IPS-20b (cell line): ENCODE measurements around the gene PNPLA7.
A peak's percentile ranks its signal among the peaks of the same experiment; 100 is the strongest.

Experiments
- H3K27ac ChIP-seq: one replicate; pipeline ENCODE4 v1.5.1; 2013; ENCODE audit warnings: low read length
- H3K27me3 ChIP-seq: 2 replicates; pipeline ENCODE4 v1.6.1; 2013; ENCODE audit warnings: mild to moderate bottlenecking, low read length, inconsistent platforms; ENCODE audit not compliant: insufficient read depth
- H3K36me3 ChIP-seq: 2 replicates; pipeline ENCODE4 v1.6.1; 2013; ENCODE audit warnings: low read depth, mild to moderate bottlenecking, inconsistent platforms, low read length, moderate library complexity; ENCODE audit not compliant: insufficient read depth
- H3K4me1 ChIP-seq: 2 replicates; pipeline ENCODE4 v1.6.1; 2013; ENCODE audit warnings: mild to moderate bottlenecking, control low read depth, inconsistent platforms, low read length, moderate library complexity; ENCODE audit not compliant: insufficient read depth
- H3K4me3 ChIP-seq: 2 replicates; pipeline ENCODE4 v1.5.1; 2013; ENCODE audit warnings: mild to moderate bottlenecking, low read length, inconsistent platforms
- H3K9ac ChIP-seq: 2 replicates; pipeline ENCODE4 v1.6.1; 2013; ENCODE audit warnings: low read depth, mild to moderate bottlenecking, inconsistent platforms, low read length, moderate library complexity
- H3K9me3 ChIP-seq: 2 replicates; pipeline ENCODE4 v1.6.1; 2013; ENCODE audit warnings: mild to moderate bottlenecking, low read depth, low read length, inconsistent platforms; ENCODE audit not compliant: insufficient read depth

The PNPLA7 gene

DNA sequence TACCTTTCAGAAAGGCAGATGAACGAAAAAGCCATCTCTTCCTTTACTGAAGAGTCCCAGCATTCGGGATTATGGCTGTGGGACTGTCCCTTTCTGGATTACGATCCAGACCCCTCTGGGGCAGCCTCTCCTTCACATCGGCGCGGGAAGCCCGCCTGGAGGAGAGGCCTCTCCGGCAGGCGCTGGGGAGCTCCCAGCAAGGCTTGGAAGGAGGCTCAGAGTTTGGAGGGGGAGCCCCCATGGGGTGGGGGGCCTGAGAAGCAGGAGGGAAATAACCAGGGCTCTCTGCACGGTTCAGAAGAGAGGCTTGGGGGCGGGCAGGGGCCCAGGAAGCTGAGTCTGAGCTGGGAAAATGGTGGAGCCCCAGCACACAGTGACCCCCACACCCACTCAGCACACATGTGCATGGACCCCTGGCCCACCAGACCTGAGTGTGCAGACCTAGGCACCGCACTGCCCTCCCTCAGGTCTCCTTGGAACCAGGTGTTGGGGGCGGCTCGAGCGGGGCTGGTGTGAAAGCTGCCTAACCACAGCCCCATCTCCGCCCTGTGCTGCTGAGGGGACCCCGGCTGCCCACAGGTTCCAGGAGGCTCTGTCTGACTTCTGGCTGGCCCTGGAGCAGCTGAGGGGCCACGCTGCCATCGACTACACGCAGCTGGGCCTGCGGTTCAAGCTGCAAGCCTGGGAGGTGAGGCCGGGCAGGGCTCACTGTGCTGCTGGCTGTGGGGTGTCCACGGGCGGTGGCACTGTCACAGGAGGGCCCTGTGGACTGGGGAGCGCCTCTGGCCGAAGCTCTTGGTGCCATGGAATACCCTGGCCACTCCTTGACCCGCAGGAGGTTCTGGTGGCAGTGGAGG is 122.5 kb downstream of the PNPLA7 start:
- Histone ChIP-seq H3K27ac (no peak overlapping the region), H3K36me3 (no peaks in the 10 kb centered on the region), H3K9me3 (no peaks in the 10 kb centered on the region), H3K27me3 (peaks cover 15% of the 10 kb centered on the region; the same call in 1 of the 2 replicates), H3K4me1 (no peaks in the 10 kb centered on the region), H3K4me3 (no peak overlapping the region), H3K9ac (no peak overlapping the region)

DNA sequence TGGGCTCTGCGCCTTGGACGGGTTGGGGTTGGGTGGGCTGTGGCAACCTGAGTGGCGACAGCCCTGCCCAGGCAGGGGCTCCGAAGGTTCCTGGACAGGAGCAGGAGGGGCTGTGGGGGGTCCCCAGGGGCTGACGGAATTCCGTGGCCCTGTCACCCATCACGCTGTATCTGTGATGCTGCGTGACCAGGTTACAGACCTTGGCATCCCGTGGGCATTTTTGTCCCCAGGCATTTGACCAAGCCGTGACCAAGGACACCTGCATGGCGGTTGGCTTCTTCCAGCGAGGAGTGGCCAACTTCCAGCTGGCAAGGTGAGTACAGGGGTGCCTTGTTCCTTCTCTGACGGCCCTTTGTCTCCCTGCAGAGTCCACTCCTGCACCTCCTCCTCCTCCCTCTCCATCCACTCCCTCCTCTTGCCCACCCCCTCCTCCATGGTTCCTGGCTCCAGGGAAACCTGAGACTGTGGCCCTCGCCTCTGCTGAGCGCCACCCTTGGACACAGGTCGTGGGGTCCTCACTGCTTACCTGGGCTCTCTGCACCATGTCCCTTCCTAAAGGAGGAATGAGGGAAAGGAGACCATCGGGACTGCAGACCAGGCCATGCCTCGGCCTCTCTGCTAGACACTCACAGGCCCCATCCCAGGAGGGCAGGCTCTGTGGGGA is 124.1 kb downstream of the PNPLA7 start:
- no peak overlapping the region for H3K27ac ChIP-seq
- no peak overlapping the region for H3K9ac ChIP-seq
- H3K4me3 ChIP-seq, result no peak overlapping the region
- no peaks in the 10 kb centered on the region for H3K36me3 ChIP-seq
- H3K4me1 ChIP-seq, result peaks cover 4% of the 10 kb centered on the region; the same call in 1 of the 2 replicates
- no peaks in the 10 kb centered on the region for H3K9me3 ChIP-seq
- H3K27me3 ChIP-seq, result peaks cover 15% of the 10 kb centered on the region; the same call in 1 of the 2 replicates

DNA sequence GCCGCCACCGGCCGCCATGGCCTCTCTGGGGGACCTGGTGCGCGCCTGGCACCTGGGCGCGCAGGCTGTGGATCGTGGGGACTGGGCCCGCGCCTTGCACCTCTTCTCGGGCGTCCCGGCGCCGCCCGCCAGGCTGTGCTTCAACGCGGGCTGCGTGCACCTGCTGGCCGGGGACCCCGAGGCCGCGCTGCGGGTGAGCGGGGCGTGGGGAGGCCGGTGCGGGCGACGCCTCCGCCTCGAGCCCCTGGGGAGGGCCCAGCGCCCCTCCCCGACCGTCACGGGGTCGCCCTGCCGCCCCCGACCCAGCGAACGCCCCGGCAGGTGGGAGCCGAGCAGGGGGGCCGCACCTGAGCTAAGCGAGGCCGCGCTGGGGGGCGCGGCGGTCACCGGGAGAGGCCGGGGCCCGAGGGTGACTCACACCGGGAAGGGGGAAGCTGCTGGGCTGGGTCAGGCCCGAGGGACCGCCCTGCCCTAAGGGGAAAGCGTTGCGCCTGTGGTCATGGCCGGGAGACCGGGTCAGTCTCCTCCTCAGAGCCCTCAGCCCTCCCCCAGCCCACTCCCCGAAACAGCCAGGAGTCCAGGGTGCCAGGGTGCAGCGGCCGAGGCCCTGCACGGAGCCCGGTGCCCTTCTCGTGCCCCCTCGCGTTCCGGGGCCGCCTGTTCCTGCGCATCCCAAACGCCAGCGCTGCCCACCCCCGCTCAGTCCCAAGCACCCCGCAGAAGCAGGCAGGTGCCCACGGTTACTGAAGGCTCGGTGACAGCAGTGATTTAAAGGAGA is 126.5 kb downstream of the PNPLA7 start:
- H3K9ac ChIP-seq, result no peak overlapping the region

DNA sequence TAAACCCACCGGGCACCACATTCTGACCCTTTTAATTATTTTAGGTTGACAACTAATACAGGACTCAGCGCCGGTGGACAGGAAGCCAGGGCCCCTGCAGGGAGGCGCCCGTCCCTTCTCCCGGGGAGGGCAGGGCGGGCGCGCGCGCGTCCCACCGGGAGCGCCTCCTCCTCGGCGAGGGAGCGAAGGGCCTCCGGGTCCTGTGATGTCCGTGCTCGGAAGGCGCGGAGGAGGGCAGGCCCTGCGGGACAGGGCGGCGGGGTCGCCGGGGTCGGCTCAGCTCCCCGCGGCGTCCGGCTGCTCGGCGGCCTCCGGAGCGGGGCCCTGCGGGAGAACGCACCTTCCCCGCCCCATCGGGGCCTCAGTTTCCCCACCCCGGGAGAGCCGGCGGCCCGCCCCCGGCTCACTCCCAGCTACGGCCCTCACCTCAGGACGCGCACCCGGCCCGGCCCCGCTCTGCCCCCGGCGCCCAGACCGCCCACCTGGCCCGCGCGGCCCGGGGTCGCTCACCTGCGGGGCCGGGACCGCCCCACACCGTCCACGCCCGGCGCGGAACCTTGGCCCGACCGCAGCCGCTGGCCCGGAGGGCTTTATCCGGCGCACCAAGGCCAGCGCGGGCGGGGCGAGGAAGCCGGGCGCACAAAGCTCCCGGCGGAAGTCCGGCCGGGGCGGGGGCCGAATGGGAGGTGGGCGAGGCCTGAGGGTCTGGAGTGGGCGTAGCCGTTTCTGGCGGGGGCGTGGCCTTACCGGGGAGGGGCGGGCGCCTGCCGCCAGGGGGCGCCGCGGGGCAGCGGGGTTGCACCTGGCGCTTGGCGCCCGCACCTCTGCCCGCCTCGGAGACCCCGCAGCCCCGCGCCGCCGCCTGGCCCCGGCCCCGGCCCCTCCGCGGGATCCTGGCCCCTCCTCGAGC is 127.3 kb downstream of the PNPLA7 start, which contains the start of the genes EXD3 and NOXA1:
Gene EXD3, minus strand, starts transcription at position 559 of the 910 bp plus-strand sequence. CDS start 27,805 bp downstream, outside the sequence.
Gene NOXA1, plus strand, starts transcription at position 790 of the 910 bp plus-strand sequence. CDS start 137 bp downstream, outside the sequence.
- Histone ChIP-seq H3K9me3 (no peaks in the 10 kb centered on the region), H3K27me3 (peaks cover 15% of the 10 kb centered on the region; the same call in 1 of the 2 replicates), H3K36me3 (no peaks in the 10 kb centered on the region), H3K9ac (peak within 1 kb of the TSS; percentile 75; the same call in 1 of the 2 replicates), H3K4me1 (peaks cover 4% of the 10 kb centered on the region; the same call in 1 of the 2 replicates), H3K4me3 (peak within 1 kb of the TSS; percentile 85), H3K27ac (no peak within 1 kb of the TSS)

More for the DNA sequence above, 126.5 kb downstream of the PNPLA7 start:
- Histone ChIP-seq H3K36me3 (no peaks in the 10 kb centered on the region), H3K9me3 (no peaks in the 10 kb centered on the region), H3K27me3 (peaks cover 15% of the 10 kb centered on the region; the same call in 1 of the 2 replicates), H3K4me3 (peak overlapping the region; percentile 51; the same call in 1 of the 2 replicates), H3K27ac (no peak overlapping the region), H3K4me1 (peaks cover 4% of the 10 kb centered on the region; the same call in 1 of the 2 replicates)

DNA sequence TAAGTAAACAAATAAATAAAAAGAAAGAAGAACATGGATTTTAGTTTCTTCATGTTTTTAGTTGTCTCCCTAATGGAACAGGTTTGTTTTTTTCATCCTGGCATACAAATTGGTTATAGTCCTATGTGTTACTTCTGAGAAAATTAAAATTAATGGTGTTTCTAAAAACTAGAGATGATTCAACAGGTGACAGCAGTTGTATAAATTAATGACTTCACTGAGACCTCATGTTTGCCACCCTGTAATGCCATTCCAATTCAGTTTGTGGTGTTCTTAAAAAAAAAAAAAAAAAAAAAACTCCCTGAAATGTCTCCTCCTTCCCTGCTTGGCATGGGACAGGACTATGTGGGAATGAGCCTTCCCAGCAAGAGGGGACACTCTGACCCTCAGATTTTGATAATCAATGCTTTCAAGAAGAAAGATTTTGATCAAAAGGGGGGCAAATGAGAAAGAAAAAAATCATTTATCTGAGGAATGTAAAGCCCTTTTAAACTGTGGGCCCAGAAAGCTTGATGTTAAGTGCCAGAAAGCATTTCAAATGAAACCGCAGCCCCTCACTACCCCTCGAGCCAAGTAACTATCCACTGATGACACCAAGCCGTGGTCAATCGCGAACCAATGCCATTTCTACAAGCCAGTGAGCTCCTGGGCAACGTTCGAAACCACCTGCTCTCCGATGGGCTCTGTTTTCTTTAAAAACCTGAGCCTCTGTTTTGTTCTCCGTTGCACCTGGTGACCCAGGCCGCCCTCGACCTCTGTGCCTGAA is 128.2 kb downstream of the PNPLA7 start:
- no peak overlapping the region for H3K27ac ChIP-seq
- peak overlapping the region; percentile 85 for H3K4me3 ChIP-seq
- H3K36me3 ChIP-seq, result no peaks in the 10 kb centered on the region
- H3K4me1 ChIP-seq, result peaks cover 4% of the 10 kb centered on the region; the same call in 1 of the 2 replicates
- peaks cover 15% of the 10 kb centered on the region; the same call in 1 of the 2 replicates for H3K27me3 ChIP-seq
- H3K9me3 ChIP-seq, result no peaks in the 10 kb centered on the region
- H3K9ac ChIP-seq, result peak overlapping the region; percentile 75; the same call in 1 of the 2 replicates

DNA sequence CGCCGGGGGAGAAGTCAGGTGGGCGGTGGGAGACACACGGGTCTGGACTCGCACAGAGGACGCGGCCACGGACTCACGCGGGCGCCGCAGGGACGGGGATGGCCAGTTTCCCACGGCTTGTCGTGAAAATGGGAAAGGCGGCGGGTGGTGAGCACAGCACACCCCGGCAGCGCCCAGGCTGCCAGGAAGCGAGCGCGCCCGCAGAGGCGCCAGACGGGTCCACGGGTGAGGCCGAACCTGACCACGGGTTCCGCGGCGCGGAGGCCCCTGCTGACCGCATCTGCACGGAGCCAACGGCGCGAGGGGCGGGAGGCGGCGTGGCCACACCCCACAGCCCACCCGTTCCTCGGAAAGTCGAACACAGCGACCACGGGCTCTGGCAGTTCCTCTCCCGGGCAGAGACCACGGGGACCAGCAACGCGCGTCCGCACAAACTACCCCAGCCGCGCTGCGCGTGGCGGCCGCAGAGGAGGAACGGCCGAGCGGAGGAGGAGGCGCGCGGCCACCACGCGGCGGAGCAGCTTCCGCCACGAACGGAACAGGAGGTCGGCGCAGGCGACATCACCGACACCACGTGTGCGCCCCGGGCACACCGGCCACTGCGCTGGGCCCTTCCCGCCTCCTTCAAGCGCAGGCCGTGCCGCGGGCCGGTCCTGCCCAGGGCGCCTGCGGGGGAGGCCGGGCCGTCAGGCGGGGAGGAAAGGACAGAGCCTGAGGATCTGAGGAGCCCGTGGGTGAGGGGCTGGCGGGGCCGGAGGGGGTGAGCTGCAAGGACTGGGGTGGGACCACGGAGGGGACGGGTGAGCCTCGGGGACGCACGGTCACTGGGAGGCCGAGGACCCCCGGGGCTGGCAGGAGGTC is 132.8 kb downstream of the PNPLA7 start:
- Histone ChIP-seq H3K36me3 (no peaks in the 10 kb centered on the region), H3K4me3 (no peak overlapping the region), H3K4me1 (peaks cover 4% of the 10 kb centered on the region; the same call in 1 of the 2 replicates), H3K27me3 (no peaks in the 10 kb centered on the region), H3K9ac (no peak overlapping the region), H3K9me3 (no peaks in the 10 kb centered on the region), H3K27ac (no peak overlapping the region)

DNA sequence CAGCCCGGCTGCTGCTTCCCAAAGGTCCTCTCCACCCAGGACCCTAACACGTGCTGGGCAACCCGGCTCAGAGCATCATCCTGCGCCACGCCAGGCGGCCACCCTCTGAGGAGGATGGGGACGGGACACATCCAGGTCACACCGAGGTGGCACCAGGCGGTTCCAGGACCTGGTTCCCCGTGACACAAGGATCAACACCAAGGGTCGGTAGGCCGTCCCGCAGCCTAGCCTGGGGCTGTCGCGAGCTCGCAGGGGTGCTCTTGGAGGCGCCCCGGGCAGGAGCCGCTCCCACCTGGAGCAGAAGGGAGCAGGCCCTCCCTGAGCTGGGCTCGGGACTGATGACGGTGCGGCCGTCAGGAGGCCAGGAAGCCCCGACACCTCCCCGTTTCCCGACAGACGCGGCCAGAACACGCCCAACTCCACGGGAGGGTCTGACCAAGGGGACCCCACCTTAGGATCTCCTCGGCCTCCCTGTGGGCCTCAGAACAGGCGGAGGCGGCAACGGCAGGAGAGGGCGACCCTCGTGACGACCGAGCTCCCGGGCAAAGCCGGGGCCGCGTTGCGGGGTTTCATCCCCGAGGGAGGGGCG is 133.5 kb downstream of the PNPLA7 start:
- H3K27ac ChIP-seq, result no peak overlapping the region
- no peaks in the 10 kb centered on the region for H3K36me3 ChIP-seq
- H3K4me3 ChIP-seq, result no peak overlapping the region
- no peaks in the 10 kb centered on the region for H3K27me3 ChIP-seq
- H3K9me3 ChIP-seq, result no peaks in the 10 kb centered on the region
- no peak overlapping the region for H3K9ac ChIP-seq
- H3K4me1 ChIP-seq, result no peaks in the 10 kb centered on the region

DNA sequence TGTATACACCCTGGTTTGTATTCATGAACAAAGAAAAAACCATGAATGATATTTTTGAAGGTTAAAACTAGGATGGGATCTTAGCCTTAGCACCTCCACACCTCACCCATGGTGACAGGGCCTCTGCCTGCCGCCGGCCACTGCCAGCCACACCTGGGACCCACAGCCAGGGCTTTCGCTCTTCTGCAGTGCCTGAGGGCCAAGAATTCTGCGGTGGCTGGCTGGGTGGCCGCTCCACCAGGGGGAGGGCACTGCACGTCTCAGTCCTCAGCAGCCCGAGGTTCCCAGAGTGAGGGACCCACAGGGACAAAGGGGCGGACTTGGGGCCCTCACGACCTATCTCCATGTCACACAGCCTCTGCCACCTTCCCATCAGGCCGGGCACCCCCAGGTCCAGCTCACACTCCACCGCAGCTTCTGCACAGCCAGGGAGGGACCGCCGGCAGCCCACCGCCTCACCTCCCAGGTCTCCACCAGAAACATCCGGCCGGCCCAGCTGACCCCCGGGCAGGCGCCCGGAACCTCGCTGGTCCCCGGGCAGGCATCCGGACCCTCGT is 134.1 kb downstream of the PNPLA7 start:
- Histone ChIP-seq H3K9ac (no peak overlapping the region), H3K27me3 (no peaks in the 10 kb centered on the region), H3K4me1 (no peaks in the 10 kb centered on the region), H3K36me3 (no peaks in the 10 kb centered on the region), H3K9me3 (no peaks in the 10 kb centered on the region), H3K27ac (no peak overlapping the region), H3K4me3 (no peak overlapping the region)

DNA sequence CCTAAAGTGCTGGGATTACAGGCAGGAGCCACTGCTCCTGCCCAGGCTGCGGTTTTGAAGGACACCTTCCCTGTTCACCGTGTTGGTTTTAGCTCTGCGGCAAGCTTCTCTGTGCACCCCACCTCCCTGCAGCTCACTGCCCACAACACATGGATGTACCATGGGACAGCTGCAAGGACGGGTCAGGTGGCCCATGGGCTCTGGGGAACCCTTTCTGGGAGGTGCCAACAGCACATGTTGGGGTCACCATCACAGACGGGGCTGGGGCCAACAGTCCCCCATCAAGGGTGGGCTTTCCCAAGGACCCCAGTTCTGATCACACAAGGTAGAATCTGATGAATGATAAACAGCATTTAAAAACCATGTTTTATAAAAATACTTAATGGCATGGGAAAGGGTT is 134.8 kb downstream of the PNPLA7 start:
- Histone ChIP-seq H3K27me3 (no peaks in the 10 kb centered on the region), H3K27ac (no peak overlapping the region), H3K9ac (no peak overlapping the region), H3K4me3 (no peak overlapping the region), H3K9me3 (no peaks in the 10 kb centered on the region), H3K36me3 (no peaks in the 10 kb centered on the region), H3K4me1 (no peaks in the 10 kb centered on the region)
